Measurements from ENCODE around the gene WASF3.

WASF3 gene

GRCh38 chr13:26560456-26560855 lies 3.0 kb downstream of the WASF3 start:
- Histone ChIP-seq H3K9me3 (ENCODE audit: insufficient read depth, low read length) (no peaks in the 10 kb centered on the region), H3K36me3 (replicated peaks; ENCODE audit: low read depth, low read length) (no peaks in the 10 kb centered on the region), H3K27ac (ENCODE audit: low read length) (no peak overlapping the region), H3K4me2 (ENCODE audit: low read length) (no peak overlapping the region), H3K79me2 (ENCODE audit: low read length) (no peaks in the 10 kb centered on the region), H3K27me3 (ENCODE audit: low read depth, low read length) (peaks cover 30% of the 10 kb centered on the region), H3K4me1 (ENCODE audit: low read length) (no peaks in the 10 kb centered on the region), H4K20me1 (ENCODE audit: insufficient read depth, low read length) (no peaks in the 10 kb centered on the region), H2AFZ (ENCODE audit: low read depth, low read length) (no peak overlapping the region), H3K9ac (ENCODE audit: low read length) (no peak overlapping the region), H3K4me3 (ENCODE audit: low read length) (no peak overlapping the region)
- no peak for TF ChIP-seq CTCF (IDR thresholded peaks at IDR 0.05; ENCODE audit: low read depth, low read length)
- TF ChIP-seq EZH2phosphoT487 (IDR thresholded peaks at IDR 0.05; ENCODE audit: low read depth), result no peak

GRCh38 chr13:26561067-26561466 lies 3.6 kb downstream of the WASF3 start:
- Histone ChIP-seq H3K4me3 (ENCODE audit: low read length) (no peak overlapping the region), H3K27me3 (ENCODE audit: low read depth, low read length) (peaks cover 31% of the 10 kb centered on the region), H3K79me2 (ENCODE audit: low read length) (no peaks in the 10 kb centered on the region), H3K9ac (ENCODE audit: low read length) (no peak overlapping the region), H3K4me2 (ENCODE audit: low read length) (no peak overlapping the region), H3K9me3 (ENCODE audit: insufficient read depth, low read length) (no peaks in the 10 kb centered on the region), H3K36me3 (replicated peaks; ENCODE audit: low read depth, low read length) (no peaks in the 10 kb centered on the region), H3K4me1 (ENCODE audit: low read length) (no peaks in the 10 kb centered on the region), H4K20me1 (ENCODE audit: insufficient read depth, low read length) (no peaks in the 10 kb centered on the region), H3K27ac (ENCODE audit: low read length) (no peak overlapping the region), H2AFZ (ENCODE audit: low read depth, low read length) (no peak overlapping the region)
- TF ChIP-seq EZH2phosphoT487 (IDR thresholded peaks at IDR 0.05; ENCODE audit: low read depth) (no peak), CTCF (IDR thresholded peaks at IDR 0.05; ENCODE audit: low read depth, low read length) (no peak)

GRCh38 chr13:26561651-26562511 lies 4.4 kb downstream of the WASF3 start:
- H3K9me3 ChIP-seq (ENCODE audit: insufficient read depth, low read length), result no peaks in the 10 kb centered on the region
- H3K4me1 ChIP-seq (ENCODE audit: low read length), result no peaks in the 10 kb centered on the region
- H3K4me2 ChIP-seq (ENCODE audit: low read length), result no peak overlapping the region
- no peaks in the 10 kb centered on the region for H4K20me1 ChIP-seq (ENCODE audit: insufficient read depth, low read length)
- no peak overlapping the region for H3K27ac ChIP-seq (ENCODE audit: low read length)
- H3K4me3 ChIP-seq (ENCODE audit: low read length), result no peak overlapping the region
- H3K9ac ChIP-seq (ENCODE audit: low read length), result no peak overlapping the region
- no peak for TF ChIP-seq CTCF (IDR thresholded peaks at IDR 0.05; ENCODE audit: low read depth, low read length)
- TF ChIP-seq EZH2phosphoT487 (IDR thresholded peaks at IDR 0.05; ENCODE audit: low read depth), result no peak
- no peak overlapping the region for H2AFZ ChIP-seq (ENCODE audit: low read depth, low read length)
- no peaks in the 10 kb centered on the region for H3K79me2 ChIP-seq (ENCODE audit: low read length)
- H3K27me3 ChIP-seq (ENCODE audit: low read depth, low read length), result peaks cover 31% of the 10 kb centered on the region
- H3K36me3 ChIP-seq (replicated peaks; ENCODE audit: low read depth, low read length), result no peaks in the 10 kb centered on the region

GRCh38 chr13:26562512-26562890 lies 5.0 kb downstream of the WASF3 start:
- H3K4me1 ChIP-seq (ENCODE audit: low read length), result no peaks in the 10 kb centered on the region
- no peak overlapping the region for H3K9ac ChIP-seq (ENCODE audit: low read length)
- no peaks in the 10 kb centered on the region for H3K9me3 ChIP-seq (ENCODE audit: insufficient read depth, low read length)
- H3K4me3 ChIP-seq (ENCODE audit: low read length), result no peak overlapping the region
- peaks cover 31% of the 10 kb centered on the region for H3K27me3 ChIP-seq (ENCODE audit: low read depth, low read length)
- no peaks in the 10 kb centered on the region for H3K79me2 ChIP-seq (ENCODE audit: low read length)
- no peak overlapping the region for H3K27ac ChIP-seq (ENCODE audit: low read length)
- H2AFZ ChIP-seq (ENCODE audit: low read depth, low read length), result no peak overlapping the region
- H3K36me3 ChIP-seq (replicated peaks; ENCODE audit: low read depth, low read length), result no peaks in the 10 kb centered on the region
- TF ChIP-seq CTCF (IDR thresholded peaks at IDR 0.05; ENCODE audit: low read depth, low read length) (no peak), EZH2phosphoT487 (IDR thresholded peaks at IDR 0.05; ENCODE audit: low read depth) (no peak)
- no peak overlapping the region for H3K4me2 ChIP-seq (ENCODE audit: low read length)
- no peaks in the 10 kb centered on the region for H4K20me1 ChIP-seq (ENCODE audit: insufficient read depth, low read length)
